NCI-H510A treated with DMSO at 0.1 percent for 48 hours (cell line): ENCODE measurements around the gene OR13C5.

Experiments used
- DNase-seq: peaks from one replicate; lab custom pipeline; 2025; lab: John Stamatoyannopoulos, UW

The OR13C5 gene

DNA sequence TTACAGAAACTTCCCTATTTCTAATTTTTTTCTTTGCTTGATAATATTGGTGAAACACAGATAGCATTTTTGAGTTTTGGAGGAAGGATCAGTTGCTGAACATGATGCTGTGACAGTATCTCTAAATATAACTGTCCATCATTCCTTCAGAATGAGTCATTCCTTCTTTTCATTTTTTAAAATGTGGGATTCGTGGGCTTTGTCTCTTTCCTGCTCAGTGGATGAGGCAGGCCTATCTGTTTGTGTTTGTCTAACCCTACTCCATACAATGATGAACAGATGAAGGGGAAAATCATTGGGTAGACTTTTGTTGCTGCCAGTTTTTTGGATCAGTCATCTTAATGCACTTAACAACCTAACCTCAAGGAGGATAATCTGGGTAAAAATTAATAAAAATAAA, 46.0 kb downstream of the OR13C5 start:
- no peak for DNase-seq
